ENCODE results near the gene ADORA1. TPM values are rescaled to one million over a fixed set of nuclear protein-coding genes. Genes with fewer than 3 reads are reported as not detected.

Gene ADORA1
- total RNA-seq, 5 donors from 2014 or later (not counting 1 experiment from before 2014, with no cell fraction given), result not detected

DNA sequence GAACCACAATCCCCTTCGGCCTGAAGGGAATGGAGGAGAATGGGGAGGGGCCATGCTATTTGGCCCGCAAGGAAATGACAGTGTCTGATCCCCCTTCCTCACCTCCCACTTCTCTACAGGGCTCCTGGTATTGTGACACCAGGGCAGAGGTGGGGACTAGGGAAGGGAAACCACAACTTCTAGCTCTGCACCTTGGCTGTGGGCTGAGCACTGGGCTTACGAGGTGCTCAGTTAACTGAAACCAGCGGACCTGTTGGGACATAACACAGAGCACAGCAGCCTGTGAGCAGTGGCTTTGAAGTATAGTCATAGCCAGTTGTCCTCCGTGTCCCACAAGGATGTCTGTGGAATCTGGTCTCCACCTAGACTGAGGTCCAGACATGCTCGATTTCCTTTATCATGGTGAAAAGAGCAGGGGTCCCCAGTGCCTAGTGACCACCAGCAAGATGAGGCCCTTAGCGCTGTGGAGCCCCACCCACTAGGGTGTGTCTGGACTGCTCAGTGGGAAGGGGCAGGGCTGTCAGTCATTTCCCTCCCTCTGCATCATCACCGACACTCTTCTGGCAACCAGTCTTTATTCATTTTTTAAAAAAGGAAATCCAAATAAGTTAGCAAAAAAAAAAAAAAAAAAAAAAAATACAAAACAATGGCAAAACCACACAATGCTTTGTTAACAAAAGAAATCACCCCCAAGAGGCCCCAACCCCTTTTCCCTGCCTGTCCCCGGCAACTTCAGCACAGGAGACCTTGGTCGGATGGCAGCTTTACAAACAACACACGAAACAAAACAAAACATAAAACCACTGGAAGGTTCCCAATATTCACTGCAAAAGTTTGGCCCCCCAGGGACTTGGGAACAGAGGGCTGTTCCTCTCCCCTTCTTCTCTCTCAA is 44.7 kb upstream of the ADORA1 start:
- CTCF ChIA-PET, result interaction anchor here in 1 of 2 donors (0.6 kb wide), 1 partner anchor 37 kb away, joined by 3 read pairs; no protein-coding TSS in a partner anchor
- POLR2A ChIA-PET, result no interaction called here
- 72% methylated on average over 8 of the region's 11 CpGs for WGBS (ENCODE audit: insufficient coverage)

DNA sequence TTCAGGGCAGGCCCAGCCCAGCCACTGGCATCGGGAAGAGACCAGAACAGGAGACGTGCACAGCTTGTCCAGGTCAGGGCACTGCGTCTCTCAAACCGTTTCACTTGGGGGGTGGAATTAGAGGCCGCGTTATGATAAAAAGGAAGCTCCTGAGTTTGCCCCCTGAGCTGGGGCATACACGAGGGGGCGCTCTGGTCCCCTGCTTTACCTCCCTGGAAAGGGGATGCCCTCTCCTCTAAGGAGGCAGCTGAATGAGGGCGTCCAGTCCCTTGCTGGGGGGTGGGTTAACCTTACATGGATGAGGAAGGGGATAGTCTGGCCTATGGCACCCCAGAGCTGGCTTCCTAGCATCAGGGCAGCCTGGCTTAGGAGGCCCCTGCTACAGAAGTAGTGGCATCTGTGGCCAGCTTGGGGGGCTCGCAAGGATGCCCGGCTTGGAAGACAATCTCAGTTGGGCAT is 44.0 kb upstream of the ADORA1 start:
- no peaks in the 10 kb centered on the region for H3K9me3 ChIP-seq
- Mint-ChIP-seq H3K9me3 (no peaks in the 10 kb centered on the region), H3K4me1 (no peaks in the 10 kb centered on the region), H3K27me3 (peaks cover 7 to 26% of the 10 kb centered on the region in 2 donors), H3K4me3 (no peak overlapping the region), H3K27ac (no peak overlapping the region), H3K36me3 (no peaks in the 10 kb centered on the region)
- ATAC-seq (replicated peaks in 1 of 4) (no peak), DNase-seq (no peak)
- H3K36me3 ChIP-seq (ENCODE audit: control insufficient read depth in 2 of 2, extremely low read depth in 1 of 2, insufficient read depth in 1 of 2, low read length in 1 of 2), result no peaks in the 10 kb centered on the region
- peaks cover 0 to 40% of the 10 kb centered on the region in 2 experiments for H3K27me3 ChIP-seq (replicated peaks in 1 of 2; ENCODE audit: control insufficient read depth in 2 of 2, extremely low read depth in 1 of 2, insufficient read depth in 2 of 2, low read length in 1 of 2)
- ChIA-PET POLR2A (no interaction called here), CTCF (interaction anchor here in 1 of 2 donors (0.5 kb wide), 1 partner anchor 393 kb away, joined by 4 read pairs; no protein-coding TSS in a partner anchor)
- no peaks in the 10 kb centered on the region for H3K4me1 ChIP-seq (ENCODE audit: control insufficient read depth in 1 of 2, extremely low read depth in 1 of 2, insufficient read depth in 2 of 2, low read length in 2 of 2)
- 96% methylated on average over 6 of the region's 11 CpGs for WGBS (ENCODE audit: insufficient coverage)
- H3K27ac ChIP-seq (ENCODE audit: low read length), result no peak overlapping the region
- no peak overlapping the region for H3K4me3 ChIP-seq (ENCODE audit: control insufficient read depth in 1 of 2, extremely low read depth in 1 of 2, low read length in 1 of 2)

More for the DNA sequence above, 44.7 kb upstream of the ADORA1 start:
- H3K27me3 ChIP-seq (replicated peaks in 1 of 2; ENCODE audit: control insufficient read depth in 2 of 2, extremely low read depth in 1 of 2, insufficient read depth in 2 of 2, low read length in 1 of 2), result peaks cover 0 to 45% of the 10 kb centered on the region in 2 experiments
- no peak overlapping the region for H3K27ac Mint-ChIP-seq
- H3K4me1 Mint-ChIP-seq, result no peaks in the 10 kb centered on the region
- H3K9me3 Mint-ChIP-seq, result no peaks in the 10 kb centered on the region
- peaks cover 12 to 30% of the 10 kb centered on the region in 2 donors for H3K27me3 Mint-ChIP-seq
- no peak overlapping the region for H3K4me3 ChIP-seq (ENCODE audit: control insufficient read depth in 1 of 2, extremely low read depth in 1 of 2, low read length in 1 of 2)
- no peak overlapping the region for H3K4me3 Mint-ChIP-seq
- DNase-seq (no peak), ATAC-seq (replicated peaks in 1 of 4) (no peak)
- no peaks in the 10 kb centered on the region for H3K4me1 ChIP-seq (ENCODE audit: control insufficient read depth in 1 of 2, extremely low read depth in 1 of 2, insufficient read depth in 2 of 2, low read length in 2 of 2)
- H3K27ac ChIP-seq (ENCODE audit: low read length), result no peak overlapping the region
- H3K36me3 Mint-ChIP-seq, result no peaks in the 10 kb centered on the region
- H3K36me3 ChIP-seq (ENCODE audit: control insufficient read depth in 2 of 2, extremely low read depth in 1 of 2, insufficient read depth in 1 of 2, low read length in 1 of 2), result no peaks in the 10 kb centered on the region
- no peaks in the 10 kb centered on the region for H3K9me3 ChIP-seq

DNA sequence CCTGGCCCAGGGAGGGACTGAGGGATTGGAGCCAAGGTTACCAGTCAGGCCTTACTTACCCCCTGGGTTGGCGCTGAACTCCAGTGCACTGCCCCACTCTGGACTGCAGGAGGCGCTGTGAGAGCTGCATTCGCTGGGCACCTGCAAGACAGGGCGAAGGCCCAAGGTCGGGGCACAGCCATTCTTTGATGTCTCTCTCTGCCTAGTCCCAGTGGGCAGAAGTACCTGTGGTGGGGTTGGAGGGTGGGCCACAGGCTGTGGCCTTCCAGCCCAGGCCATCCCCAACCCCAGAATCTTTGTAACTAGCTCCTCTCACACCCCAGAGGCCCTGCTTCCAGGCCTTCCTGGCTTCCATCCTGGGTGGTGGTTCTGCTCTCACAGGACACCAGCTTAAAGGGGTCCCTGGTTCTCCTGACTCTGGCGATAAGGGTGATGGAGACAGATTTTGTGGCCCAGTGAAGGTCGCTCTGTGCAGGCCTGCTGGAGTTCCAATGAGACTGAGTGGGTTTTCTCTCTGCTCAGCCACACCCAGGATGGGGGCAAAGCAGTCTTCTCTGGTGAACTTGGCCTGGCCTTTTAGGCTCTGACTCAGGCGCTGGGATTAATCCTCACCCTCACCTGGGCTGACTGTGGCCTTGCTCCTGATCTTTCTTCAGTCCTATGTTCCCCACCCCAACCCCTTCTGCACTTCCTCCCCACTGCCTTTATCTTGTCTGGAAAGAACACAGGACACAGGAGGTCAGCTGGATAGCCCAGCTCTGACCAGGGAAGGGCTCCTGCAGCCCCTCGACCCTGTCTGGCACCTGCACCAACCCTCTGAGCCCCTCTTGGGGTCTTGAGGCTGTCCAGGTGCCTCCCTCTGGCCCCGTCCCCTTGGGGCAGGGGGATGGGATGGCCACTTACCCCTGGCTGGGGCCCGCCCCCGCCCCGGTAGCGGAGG is 42.7 kb upstream of the ADORA1 start:
- peak in 3 of 35 experiments; percentile 2 to 25 (median 8) for DNase-seq
- Mint-ChIP-seq H3K4me1 (no peaks in the 10 kb centered on the region), H3K4me3 (no peak overlapping the region), H3K9me3 (no peaks in the 10 kb centered on the region), H3K27ac (no peak overlapping the region), H3K27me3 (peaks cover 4 to 16% of the 10 kb centered on the region in 2 donors), H3K36me3 (no peaks in the 10 kb centered on the region)
- POLR2A ChIA-PET, result interaction anchor here in 1 of 2 donors (0.5 kb wide), 1 partner anchor 1073 kb away, joined by 4 read pairs; no protein-coding TSS in a partner anchor
- H3K27me3 ChIP-seq (replicated peaks in 1 of 2; ENCODE audit: control insufficient read depth in 2 of 2, extremely low read depth in 1 of 2, insufficient read depth in 2 of 2, low read length in 1 of 2), result peaks cover 0 to 42% of the 10 kb centered on the region in 2 experiments
- 91% methylated on average over 7 of the region's 14 CpGs for WGBS (ENCODE audit: insufficient coverage)
- CTCF ChIA-PET, result no interaction called here
- no peaks in the 10 kb centered on the region for H3K4me1 ChIP-seq (ENCODE audit: control insufficient read depth in 1 of 2, extremely low read depth in 1 of 2, insufficient read depth in 2 of 2, low read length in 2 of 2)
- H3K9me3 ChIP-seq, result no peaks in the 10 kb centered on the region
- H3K27ac ChIP-seq (ENCODE audit: low read length), result no peak overlapping the region
- no peak overlapping the region for H3K4me3 ChIP-seq (ENCODE audit: control insufficient read depth in 1 of 2, extremely low read depth in 1 of 2, low read length in 1 of 2)
- no peaks in the 10 kb centered on the region for H3K36me3 ChIP-seq (ENCODE audit: control insufficient read depth in 2 of 2, extremely low read depth in 1 of 2, insufficient read depth in 1 of 2, low read length in 1 of 2)
- no peak for ATAC-seq (replicated peaks in 1 of 4)

DNA sequence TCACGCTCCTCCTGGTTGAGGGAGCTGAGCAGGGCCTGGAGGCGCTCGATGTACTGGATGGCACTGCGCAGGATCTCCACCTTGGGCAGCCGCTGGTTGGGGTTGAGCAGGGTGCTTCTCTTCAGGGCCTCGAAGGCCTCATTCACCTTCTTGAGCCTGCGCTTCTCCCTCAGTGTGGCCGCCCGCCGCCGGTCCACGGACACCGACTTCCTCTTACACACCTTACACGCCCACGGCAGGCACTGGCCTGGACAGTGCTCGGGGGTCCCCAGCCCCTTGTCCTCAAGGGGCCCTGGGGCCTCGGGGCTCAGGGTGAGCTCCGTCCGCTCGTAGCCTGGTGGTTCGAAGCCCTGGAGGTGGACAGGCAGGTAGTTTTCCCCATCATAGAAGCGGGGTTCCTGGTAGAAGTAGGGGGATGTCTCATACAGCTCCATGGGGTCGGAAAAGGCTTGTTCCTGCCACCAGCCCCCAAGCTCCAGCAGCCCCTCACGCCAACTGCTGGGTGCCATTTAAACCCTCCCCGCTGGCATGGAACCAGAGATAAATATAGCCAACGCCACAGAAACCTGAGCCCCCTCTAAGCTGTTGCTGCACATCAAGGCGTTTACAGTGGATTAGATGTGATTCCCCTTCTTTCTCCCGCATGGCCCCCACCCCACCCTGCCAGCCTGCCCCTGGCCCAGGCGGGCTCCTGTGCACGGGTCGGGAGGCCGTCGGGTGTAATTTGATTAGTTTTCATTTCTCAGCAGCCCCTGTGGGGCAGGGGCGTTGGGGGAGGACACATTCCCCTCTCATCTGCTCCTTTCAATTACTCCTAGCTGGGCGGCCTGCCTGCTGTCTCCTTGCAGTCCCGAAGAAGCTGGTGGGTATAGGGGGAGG is 41.8 kb upstream of the ADORA1 start, which contains the start of gene MYOG:
TSS of gene MYOG (minus strand) at position 485 of the 879 bp plus-strand sequence. CDS start at position 434, 51 bp downstream.
- no peaks in the 10 kb centered on the region for H3K36me3 Mint-ChIP-seq
- ATAC-seq (replicated peaks in 1 of 4), result no peak
- Histone ChIP-seq H3K9me3 (no peaks in the 10 kb centered on the region), H3K4me1 (ENCODE audit: control insufficient read depth in 1 of 2, extremely low read depth in 1 of 2, insufficient read depth in 2 of 2, low read length in 2 of 2) (no peaks in the 10 kb centered on the region), H3K27ac (ENCODE audit: low read length) (no peak within 1 kb of the TSS), H3K4me3 (ENCODE audit: control insufficient read depth in 1 of 2, extremely low read depth in 1 of 2, low read length in 1 of 2) (no peak within 1 kb of the TSS), H3K36me3 (ENCODE audit: control insufficient read depth in 2 of 2, extremely low read depth in 1 of 2, insufficient read depth in 1 of 2, low read length in 1 of 2) (no peaks in the 10 kb centered on the region), H3K27me3 (replicated peaks in 1 of 2; ENCODE audit: control insufficient read depth in 2 of 2, extremely low read depth in 1 of 2, insufficient read depth in 2 of 2, low read length in 1 of 2) (peaks cover 0 to 40% of the 10 kb centered on the region in 2 experiments)
- ChIA-PET POLR2A (no interaction called here), CTCF (no interaction called here)
- H3K4me1 Mint-ChIP-seq, result no peaks in the 10 kb centered on the region
- peaks cover 8 to 17% of the 10 kb centered on the region in 2 donors for H3K27me3 Mint-ChIP-seq
- no peaks in the 10 kb centered on the region for H3K9me3 Mint-ChIP-seq
- WGBS (ENCODE audit: insufficient coverage), result 87% methylated on average over 14 of the region's 36 CpGs
- H3K4me3 Mint-ChIP-seq, result no peak within 1 kb of the TSS
- no peak within 1 kb of the TSS for H3K27ac Mint-ChIP-seq
- no peak for DNase-seq

DNA sequence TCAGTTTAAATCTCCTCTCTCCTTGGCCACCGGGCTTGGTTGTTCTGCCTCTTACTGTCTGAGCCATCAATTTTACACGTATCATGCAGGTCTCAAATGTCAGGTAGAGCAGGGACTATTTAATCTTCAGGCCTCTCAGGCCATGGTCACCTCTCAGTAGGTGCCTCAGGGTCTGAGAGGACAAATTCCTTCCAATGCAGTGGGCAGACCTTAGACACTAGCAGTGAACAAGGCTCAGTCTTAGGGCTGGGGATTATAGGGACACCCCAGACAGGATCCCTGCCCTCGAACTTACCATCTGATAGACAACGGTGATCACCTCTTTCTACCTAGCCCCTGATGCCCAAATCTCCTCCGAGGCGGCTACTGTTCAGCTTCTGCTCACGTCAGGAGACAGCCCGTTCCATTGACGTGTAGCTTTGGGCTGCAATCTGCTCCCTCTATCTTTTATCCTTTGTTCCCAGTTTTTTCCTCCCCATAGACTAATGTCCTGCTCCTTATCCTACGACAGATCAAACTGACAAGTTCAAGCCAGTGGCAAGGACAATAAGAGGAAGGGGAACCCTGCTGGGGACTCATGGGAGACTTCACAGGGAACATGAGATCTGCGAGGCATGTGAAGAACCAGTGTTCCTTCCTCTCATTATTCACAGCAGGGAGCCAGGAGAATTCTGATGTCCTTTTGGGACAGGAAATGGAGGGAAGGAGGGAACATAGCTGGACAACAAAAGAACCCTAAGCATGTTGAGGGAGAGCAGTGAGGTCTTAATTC is 40.3 kb upstream of the ADORA1 start:
- H3K4me1 ChIP-seq (ENCODE audit: control insufficient read depth in 1 of 2, extremely low read depth in 1 of 2, insufficient read depth in 2 of 2, low read length in 2 of 2), result no peaks in the 10 kb centered on the region
- CTCF ChIA-PET, result no interaction called here
- no peak overlapping the region for H3K4me3 Mint-ChIP-seq
- H3K27ac Mint-ChIP-seq, result no peak overlapping the region
- POLR2A ChIA-PET, result no interaction called here
- H3K27ac ChIP-seq (ENCODE audit: low read length), result no peak overlapping the region
- H3K9me3 ChIP-seq, result no peaks in the 10 kb centered on the region
- H3K36me3 Mint-ChIP-seq, result no peaks in the 10 kb centered on the region
- DNase-seq, result no peak
- H3K36me3 ChIP-seq (ENCODE audit: control insufficient read depth in 2 of 2, extremely low read depth in 1 of 2, insufficient read depth in 1 of 2, low read length in 1 of 2), result no peaks in the 10 kb centered on the region
- ATAC-seq (replicated peaks in 1 of 4), result no peak
- H3K27me3 Mint-ChIP-seq, result peaks cover 14 to 22% of the 10 kb centered on the region in 2 donors
- H3K9me3 Mint-ChIP-seq, result no peaks in the 10 kb centered on the region
- H3K4me1 Mint-ChIP-seq, result no peaks in the 10 kb centered on the region
- H3K27me3 ChIP-seq (replicated peaks in 1 of 2; ENCODE audit: control insufficient read depth in 2 of 2, extremely low read depth in 1 of 2, insufficient read depth in 2 of 2, low read length in 1 of 2), result peaks cover 0 to 42% of the 10 kb centered on the region in 2 experiments
- WGBS (ENCODE audit: insufficient coverage), result 76% methylated on average over 6 of the region's 11 CpGs
- H3K4me3 ChIP-seq (ENCODE audit: control insufficient read depth in 1 of 2, extremely low read depth in 1 of 2, low read length in 1 of 2), result no peak overlapping the region

All from T-cell (primary cell).